K562 (cell line): ENCODE results near the gene TEX14. TPM values are rescaled to one million over a fixed set of nuclear protein-coding genes. Genes with fewer than 3 reads are reported as not detected.

ENCODE experiments used
- BHLHE40 ChIP-seq: IDR thresholded peaks from 2 replicates; pipeline ENCODE4 v1.6.1; 2011; ENCODE audit warnings: low read length, improper control_type of control experiment
- MED1 ChIP-seq: sonication (generic); formaldehyde crosslinking; IDR thresholded peaks from 2 replicates; pipeline ENCODE4 v1.8.1; 2023; ENCODE audit warnings: missing genetic modification reagents, borderline replicate concordance
- MEIS2 ChIP-seq: fragments of 450-650 bp; IDR thresholded peaks from 2 replicates; pipeline ENCODE4 v1.6.1; 2014; ENCODE audit warnings: mild to moderate bottlenecking; ENCODE audit not compliant: partially characterized antibody
- MXI1 ChIP-seq: IDR thresholded peaks from 2 replicates; pipeline ENCODE4 v1.6.1; 2011; ENCODE audit warnings: low read depth, mild to moderate bottlenecking, improper control_type of control experiment, low read length
- NCOR1 ChIP-seq: fragments of 450-650 bp; IDR thresholded peaks from 2 replicates; pipeline ENCODE4 v1.6.1; 2016; ENCODE audit warnings: mild to moderate bottlenecking, moderate library complexity
- POLR3G ChIP-seq: IDR thresholded peaks from 2 replicates; pipeline ENCODE4 v1.6.1; 2011; ENCODE audit not compliant: insufficient read length, insufficient replicate concordance; ENCODE audit errors: extremely low read depth
- RBM14 ChIP-seq: fragments of 200-400 bp; formaldehyde crosslinking; IDR thresholded peaks from 2 replicates; pipeline ENCODE4 v1.6.1; 2018; ENCODE audit warnings: low read depth, mild to moderate bottlenecking, low read length, moderate library complexity, borderline replicate concordance; ENCODE audit not compliant: insufficient read depth
- polyA plus RNA-seq, 8 experiments: library from polyadenylated mRNA; depleted of rRNA in 4 of 8; stranded (reverse) in 5 of 8; unstranded in 3 of 8; fragments of >200 nt; fragmentation: Nextera tagmentation in 2 of 8; fragmentation: Illumina TruSeq in 1 of 8; extraction: Ambion mirVana in 2 of 8; extraction: Trizol in 1 of 8; gene quantifications; 2 replicates each; pipeline versions ENCODE4 v1.2.1 to v1.2.3, GENCODE V29; 2011 to 2014; ENCODE audit warnings: inconsistent platforms in 1 of 8, missing spikeins in 1 of 8
- total RNA-seq, 7 experiments: library from RNA; depleted of rRNA in 6 of 7; stranded (reverse); fragments of >200 nt in 6 of 7; fragmentation: Illumina TruSeq in 2 of 7; extraction: Trizol in 2 of 7; gene quantifications; 2 replicates each; pipeline versions ENCODE4 v1.2.1 to v1.2.3, GENCODE V29; 2011 to 2021; ENCODE audit warnings: low replicate concordance in 1 of 7
- TF ChIP-seq, protein P1 (sequence below): sonication (generic); formaldehyde crosslinking; IDR thresholded peaks from 2 replicates; pipeline ENCODE4 v1.8.0; 2022; ENCODE audit warnings: mild to moderate bottlenecking, missing genetic modification reagents
- TF ChIP-seq, protein P2 (sequence below): fragments of 450-650 bp; IDR thresholded peaks from 2 replicates; pipeline ENCODE4 v1.6.1; 2016; ENCODE audit warnings: low read depth
- TF ChIP-seq, protein P3 (sequence below): IDR thresholded peaks from 2 replicates; pipeline ENCODE4 v1.6.1; 2016; ENCODE audit warnings: missing genetic modification characterization, missing compliant biosample characterization
- TF ChIP-seq, protein P4 (sequence below): sonication (generic); formaldehyde crosslinking; IDR thresholded peaks from 2 replicates; pipeline ENCODE4 v1.8.0; 2022; ENCODE audit warnings: missing genetic modification reagents, mild to moderate bottlenecking, borderline replicate concordance

TEX14 gene
- total and polyA plus RNA-seq, 9 of the 15 experiments (the other 6 are each of a cell fraction or from before 2014, with no cell fraction given) = 0.05 to 0.12 (median 0.09) TPM; not detected in 1

DNA sequence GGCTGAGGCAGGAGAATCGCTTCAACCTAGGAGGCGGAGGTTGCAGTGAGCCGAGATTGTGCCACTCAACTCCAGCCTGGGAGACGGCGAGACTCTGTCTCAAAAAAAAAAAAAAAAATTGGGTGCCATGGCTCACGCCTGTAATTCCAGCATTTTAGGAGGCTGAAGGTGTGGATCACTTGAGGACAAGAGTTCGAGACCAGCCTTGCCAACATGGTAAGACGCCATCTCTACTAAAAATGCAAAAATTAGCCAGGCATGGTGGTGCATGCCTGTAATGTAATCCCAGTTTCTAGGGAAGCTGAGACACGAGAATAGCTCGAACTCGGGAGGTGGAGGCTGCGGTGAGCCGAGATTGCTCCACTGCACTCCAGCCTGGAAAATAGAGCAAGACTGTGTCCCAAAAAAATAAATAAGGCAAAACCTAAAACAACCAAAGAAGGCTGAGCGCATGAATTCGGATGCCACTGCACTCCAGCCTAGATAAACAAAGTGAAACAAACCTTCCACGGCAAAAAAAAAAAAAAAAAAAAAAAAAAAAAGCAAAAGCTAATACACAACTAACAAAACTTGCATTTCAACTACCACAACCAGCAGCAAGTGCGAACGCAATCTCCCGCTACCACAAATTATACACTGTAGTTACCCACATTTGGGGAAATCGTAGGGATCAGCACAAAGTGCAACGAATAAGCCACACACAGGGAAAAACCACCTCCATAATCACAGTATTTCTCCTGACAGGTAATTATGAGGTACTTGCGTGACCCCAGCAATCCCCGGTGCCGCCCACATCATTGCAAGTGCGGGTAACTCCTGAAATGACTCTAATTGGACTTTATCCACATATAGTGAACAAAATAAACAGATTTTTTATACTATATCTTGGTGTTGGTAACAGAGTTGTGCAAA, 25.6 kb downstream of the TEX14 start (continued):
- TF ChIP-seq BHLHE40 (no peak), RBM14 (no peak), NCOR1 (peak; percentile 61; the same call in 1 of the 2 replicates), POLR3G (no peak), MEIS2 (no peak), MXI1 (no peak), MED1 (CRISPR knock-in tag) (no peak)
- TF ChIP-seq, protein P1, sequence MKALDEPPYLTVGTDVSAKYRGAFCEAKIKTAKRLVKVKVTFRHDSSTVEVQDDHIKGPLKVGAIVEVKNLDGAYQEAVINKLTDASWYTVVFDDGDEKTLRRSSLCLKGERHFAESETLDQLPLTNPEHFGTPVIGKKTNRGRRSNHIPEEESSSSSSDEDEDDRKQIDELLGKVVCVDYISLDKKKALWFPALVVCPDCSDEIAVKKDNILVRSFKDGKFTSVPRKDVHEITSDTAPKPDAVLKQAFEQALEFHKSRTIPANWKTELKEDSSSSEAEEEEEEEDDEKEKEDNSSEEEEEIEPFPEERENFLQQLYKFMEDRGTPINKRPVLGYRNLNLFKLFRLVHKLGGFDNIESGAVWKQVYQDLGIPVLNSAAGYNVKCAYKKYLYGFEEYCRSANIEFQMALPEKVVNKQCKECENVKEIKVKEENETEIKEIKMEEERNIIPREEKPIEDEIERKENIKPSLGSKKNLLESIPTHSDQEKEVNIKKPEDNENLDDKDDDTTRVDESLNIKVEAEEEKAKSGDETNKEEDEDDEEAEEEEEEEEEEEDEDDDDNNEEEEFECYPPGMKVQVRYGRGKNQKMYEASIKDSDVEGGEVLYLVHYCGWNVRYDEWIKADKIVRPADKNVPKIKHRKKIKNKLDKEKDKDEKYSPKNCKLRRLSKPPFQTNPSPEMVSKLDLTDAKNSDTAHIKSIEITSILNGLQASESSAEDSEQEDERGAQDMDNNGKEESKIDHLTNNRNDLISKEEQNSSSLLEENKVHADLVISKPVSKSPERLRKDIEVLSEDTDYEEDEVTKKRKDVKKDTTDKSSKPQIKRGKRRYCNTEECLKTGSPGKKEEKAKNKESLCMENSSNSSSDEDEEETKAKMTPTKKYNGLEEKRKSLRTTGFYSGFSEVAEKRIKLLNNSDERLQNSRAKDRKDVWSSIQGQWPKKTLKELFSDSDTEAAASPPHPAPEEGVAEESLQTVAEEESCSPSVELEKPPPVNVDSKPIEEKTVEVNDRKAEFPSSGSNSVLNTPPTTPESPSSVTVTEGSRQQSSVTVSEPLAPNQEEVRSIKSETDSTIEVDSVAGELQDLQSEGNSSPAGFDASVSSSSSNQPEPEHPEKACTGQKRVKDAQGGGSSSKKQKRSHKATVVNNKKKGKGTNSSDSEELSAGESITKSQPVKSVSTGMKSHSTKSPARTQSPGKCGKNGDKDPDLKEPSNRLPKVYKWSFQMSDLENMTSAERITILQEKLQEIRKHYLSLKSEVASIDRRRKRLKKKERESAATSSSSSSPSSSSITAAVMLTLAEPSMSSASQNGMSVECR (CRISPR knock-in tag) = no peak
- TF ChIP-seq, protein P2, sequence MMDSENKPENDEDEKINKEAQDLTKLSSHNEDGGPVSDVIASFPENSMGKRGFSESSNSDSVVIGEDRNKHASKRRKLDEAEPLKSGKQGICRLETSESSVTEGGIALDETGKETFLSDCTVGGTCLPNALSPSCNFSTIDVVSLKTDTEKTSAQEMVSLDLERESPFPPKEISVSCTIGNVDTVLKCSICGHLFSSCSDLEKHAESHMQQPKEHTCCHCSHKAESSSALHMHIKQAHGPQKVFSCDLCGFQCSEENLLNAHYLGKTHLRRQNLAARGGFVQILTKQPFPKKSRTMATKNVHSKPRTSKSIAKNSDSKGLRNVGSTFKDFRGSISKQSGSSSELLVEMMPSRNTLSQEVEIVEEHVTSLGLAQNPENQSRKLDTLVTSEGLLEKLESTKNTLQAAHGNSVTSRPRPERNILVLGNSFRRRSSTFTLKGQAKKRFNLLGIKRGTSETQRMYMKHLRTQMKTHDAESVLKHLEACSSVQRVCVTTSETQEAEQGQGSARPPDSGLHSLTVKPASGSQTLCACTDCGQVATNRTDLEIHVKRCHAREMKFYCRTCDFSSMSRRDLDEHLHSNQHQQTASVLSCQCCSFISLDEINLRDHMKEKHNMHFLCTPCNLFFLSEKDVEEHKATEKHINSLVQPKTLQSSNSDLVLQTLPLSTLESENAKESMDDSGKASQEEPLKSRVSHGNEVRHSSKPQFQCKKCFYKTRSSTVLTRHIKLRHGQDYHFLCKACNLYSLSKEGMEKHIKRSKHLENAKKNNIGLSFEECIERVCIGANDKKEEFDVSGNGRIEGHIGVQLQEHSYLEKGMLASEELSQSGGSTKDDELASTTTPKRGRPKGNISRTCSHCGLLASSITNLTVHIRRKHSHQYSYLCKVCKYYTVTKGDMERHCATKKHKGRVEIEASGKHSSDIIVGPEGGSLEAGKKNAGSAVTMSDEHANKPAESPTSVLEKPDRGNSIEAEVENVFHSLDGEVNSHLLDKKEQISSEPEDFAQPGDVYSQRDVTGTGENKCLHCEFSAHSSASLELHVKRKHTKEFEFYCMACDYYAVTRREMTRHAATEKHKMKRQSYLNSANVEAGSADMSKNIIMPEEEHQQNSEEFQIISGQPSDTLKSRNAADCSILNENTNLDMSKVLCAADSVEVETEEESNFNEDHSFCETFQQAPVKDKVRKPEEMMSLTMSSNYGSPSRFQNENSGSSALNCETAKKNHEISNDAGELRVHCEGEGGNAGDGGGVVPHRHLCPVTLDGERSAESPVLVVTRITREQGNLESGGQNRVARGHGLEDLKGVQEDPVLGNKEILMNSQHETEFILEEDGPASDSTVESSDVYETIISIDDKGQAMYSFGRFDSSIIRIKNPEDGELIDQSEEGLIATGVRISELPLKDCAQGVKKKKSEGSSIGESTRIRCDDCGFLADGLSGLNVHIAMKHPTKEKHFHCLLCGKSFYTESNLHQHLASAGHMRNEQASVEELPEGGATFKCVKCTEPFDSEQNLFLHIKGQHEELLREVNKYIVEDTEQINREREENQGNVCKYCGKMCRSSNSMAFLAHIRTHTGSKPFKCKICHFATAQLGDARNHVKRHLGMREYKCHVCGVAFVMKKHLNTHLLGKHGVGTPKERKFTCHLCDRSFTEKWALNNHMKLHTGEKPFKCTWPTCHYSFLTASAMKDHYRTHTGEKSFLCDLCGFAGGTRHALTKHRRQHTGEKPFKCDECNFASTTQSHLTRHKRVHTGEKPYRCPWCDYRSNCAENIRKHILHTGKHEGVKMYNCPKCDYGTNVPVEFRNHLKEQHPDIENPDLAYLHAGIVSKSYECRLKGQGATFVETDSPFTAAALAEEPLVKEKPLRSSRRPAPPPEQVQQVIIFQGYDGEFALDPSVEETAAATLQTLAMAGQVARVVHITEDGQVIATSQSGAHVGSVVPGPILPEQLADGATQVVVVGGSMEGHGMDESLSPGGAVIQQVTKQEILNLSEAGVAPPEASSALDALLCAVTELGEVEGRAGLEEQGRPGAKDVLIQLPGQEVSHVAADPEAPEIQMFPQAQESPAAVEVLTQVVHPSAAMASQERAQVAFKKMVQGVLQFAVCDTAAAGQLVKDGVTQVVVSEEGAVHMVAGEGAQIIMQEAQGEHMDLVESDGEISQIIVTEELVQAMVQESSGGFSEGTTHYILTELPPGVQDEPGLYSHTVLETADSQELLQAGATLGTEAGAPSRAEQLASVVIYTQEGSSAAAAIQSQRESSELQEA = no peak
- TF ChIP-seq, protein P3, sequence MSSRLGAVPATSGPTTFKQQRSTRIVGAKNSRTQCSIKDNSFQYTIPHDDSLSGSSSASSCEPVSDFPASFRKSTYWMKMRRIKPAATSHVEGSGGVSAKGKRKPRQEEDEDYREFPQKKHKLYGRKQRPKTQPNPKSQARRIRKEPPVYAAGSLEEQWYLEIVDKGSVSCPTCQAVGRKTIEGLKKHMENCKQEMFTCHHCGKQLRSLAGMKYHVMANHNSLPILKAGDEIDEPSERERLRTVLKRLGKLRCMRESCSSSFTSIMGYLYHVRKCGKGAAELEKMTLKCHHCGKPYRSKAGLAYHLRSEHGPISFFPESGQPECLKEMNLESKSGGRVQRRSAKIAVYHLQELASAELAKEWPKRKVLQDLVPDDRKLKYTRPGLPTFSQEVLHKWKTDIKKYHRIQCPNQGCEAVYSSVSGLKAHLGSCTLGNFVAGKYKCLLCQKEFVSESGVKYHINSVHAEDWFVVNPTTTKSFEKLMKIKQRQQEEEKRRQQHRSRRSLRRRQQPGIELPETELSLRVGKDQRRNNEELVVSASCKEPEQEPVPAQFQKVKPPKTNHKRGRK = no peak
- TF ChIP-seq, protein P4, sequence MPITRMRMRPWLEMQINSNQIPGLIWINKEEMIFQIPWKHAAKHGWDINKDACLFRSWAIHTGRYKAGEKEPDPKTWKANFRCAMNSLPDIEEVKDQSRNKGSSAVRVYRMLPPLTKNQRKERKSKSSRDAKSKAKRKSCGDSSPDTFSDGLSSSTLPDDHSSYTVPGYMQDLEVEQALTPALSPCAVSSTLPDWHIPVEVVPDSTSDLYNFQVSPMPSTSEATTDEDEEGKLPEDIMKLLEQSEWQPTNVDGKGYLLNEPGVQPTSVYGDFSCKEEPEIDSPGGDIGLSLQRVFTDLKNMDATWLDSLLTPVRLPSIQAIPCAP (CRISPR knock-in tag) = no peak
